Stimulated activated naive CD8-positive, alpha-beta T cell treated with anti-CD3 and anti-CD28 coated beads, Interleukin-15, Interleukin-2, amounts not matched to agents 100 U/mL and 50 U/mL, for 24 hours (primary cell): ENCODE data around the gene FKBP9.
"Not testable (repeated sequence)": the region's sequence is repeated elsewhere in the genome, so short reads cannot be mapped to it uniquely, and the experiment has no call there.

Experiments used
- ATAC-seq: fragments of 150-1000 bp; cut with Tn5 transposase; one replicate; pipeline ENCODE4 v1.10.0; 2021
- DNase-seq: peaks from one replicate; pipeline ENCODE4 v3.0.0; 2021

Gene FKBP9

DNA sequence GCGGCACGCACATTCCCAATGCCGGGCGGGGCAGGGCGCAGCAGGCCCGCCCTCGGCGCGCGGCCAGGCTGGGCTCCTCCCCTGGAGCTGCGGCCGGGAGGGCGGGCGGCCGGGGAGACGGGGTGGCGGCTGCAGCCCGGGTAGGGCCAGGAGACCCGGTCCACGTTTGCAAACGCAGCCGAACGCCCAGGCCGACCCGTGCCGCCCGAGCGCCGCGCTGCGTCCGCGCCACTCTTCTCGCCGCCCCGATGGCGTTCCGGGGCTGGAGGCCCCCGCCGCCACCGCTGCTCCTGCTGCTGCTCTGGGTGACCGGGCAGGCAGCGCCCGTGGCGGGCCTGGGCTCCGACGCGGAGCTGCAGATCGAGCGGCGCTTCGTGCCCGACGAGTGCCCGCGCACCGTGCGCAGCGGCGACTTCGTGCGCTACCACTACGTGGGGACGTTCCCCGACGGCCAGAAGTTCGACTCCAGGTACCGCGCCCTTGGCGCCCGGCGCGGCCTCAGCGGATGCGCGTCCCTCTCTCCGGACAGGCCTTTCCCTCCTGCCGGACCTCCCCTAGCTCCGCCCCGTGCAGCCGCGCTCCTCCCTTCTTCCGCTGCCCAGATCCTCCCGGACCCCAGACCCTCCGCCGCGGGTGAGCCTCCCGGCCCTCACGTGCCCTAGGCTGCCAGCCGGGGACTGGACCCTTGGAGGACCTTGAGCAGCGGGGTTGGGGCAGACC, at the start of gene FKBP9:
Gene FKBP9 (plus strand): TSS at position 115 of the 720 bp plus-strand sequence. CDS start 134 bp downstream, at position 249.
- DNase-seq, result peak; percentile 21
- peak; percentile 74 for ATAC-seq

- ATAC-seq (no peak), DNase-seq (no peak)
Observed at GRCh38 chr7:32910195-32910594, 47.0 kb upstream of the FKBP9 start.

DNA sequence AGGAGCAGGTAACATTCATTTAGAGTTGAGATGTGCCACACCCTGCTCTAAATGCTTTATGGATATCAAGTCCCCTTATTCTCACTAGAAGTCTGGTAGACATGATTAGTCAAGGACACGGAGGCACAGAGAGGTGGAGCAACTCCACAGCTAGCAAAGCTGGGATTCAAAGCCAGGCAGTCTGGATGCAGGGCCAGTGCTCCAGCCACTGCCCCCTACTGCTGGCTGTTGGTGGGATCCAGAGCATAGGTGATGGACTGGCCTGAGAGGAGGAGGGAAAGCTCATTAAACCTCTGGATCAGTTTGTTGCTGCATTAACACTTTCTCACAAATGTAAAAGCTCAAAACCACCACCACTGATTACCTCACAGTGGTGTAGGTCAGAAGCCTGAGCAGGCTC, 43.1 kb upstream of the FKBP9 start:
- ATAC-seq, result no peak
- no peak for DNase-seq

- ATAC-seq (peak; percentile 86), DNase-seq (no peak)
Observed at GRCh38 chr7:32915041-32915536, 42.2 kb upstream of the FKBP9 start.

DNA sequence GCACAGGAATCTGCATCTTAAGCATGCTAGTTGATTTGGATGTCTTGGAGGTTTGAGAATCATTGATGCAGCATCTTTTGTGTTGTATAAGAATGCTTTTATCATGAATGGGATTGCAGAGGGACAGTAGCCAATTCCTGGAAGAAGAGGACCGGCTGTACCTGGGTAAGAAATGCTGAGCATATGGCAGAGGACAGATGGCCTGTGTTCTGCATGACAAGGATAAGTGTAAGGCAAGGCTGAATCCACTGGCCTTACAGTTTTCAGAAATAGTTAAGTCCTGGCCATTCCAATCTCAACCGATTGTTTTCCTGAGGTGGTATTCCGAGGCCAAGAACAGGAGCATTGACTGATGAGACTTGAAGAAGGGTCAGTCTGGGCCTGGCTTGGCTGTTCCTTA, 41.2 kb upstream of the FKBP9 start:
- ATAC-seq, result no peak
- no peak for DNase-seq

GRCh38 chr7:32916994-32917393, 40.2 kb upstream of the FKBP9 start:
- not testable (repeated sequence) for ATAC-seq, DNase-seq

- no peak for ATAC-seq
- no peak for DNase-seq
Observed at GRCh38 chr7:32921896-32922295, 35.3 kb upstream of the FKBP9 start.

- DNase-seq (no peak), ATAC-seq (no peak)
Observed at GRCh38 chr7:32928785-32929298, 28.4 kb upstream of the FKBP9 start.

DNA sequence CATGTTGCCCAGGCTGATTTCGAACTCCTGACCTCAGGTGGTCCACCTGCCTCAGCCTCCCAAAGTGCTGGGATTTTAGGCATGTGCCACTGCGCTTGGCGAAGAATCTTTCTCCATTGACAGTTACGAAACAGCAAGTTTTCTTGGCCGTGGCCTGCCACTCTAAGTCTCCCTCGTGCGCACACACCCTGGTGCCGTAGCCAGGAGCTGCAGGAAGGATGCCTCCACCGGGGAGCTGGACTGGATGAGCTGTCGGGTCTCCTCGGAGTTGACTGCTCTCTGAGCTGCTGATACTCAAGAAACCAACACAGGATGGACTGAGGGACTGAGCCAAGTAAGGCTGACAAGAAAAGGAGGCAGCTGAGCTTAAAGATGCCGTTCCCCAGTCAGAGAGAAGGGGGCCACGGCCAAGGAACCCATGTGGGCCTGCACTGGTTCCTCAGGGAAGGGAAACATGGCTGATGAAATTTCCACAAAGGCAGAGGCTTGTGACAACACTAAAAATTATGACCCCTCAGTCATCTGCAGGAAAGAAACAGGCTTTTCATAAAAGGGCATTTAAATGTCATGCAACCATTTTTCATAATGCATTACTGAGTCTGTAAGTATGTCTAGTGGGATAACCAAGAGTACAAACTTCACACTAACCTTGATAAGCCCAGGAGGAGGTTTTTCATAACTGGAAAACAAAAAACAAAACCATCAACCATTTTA, 27.7 kb upstream of the FKBP9 start:
- no peak for DNase-seq
- no peak for ATAC-seq

- DNase-seq, result no peak
- ATAC-seq, result no peak
Observed at GRCh38 chr7:32930378-32930777, 26.9 kb upstream of the FKBP9 start.

DNA sequence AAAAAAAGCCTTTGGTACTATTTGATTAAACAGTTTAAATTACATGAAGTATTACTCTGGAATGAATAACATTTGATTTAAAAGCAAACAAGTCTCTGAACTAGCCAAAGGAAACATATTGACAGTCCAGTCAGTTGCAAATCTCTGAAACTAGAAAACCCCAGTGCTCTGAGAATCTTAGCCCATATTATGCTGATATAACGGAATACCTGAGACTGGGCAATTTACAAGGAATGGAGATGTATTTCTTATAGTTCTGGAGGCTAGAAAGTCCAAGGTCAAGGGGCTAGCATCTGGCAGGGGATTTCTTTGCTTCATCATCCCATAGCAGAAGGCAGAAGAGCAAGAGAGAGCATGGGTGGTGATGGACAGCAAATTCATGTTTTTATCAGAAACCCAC, 21.7 kb upstream of the FKBP9 start:
- ATAC-seq (no peak), DNase-seq (no peak)

DNA sequence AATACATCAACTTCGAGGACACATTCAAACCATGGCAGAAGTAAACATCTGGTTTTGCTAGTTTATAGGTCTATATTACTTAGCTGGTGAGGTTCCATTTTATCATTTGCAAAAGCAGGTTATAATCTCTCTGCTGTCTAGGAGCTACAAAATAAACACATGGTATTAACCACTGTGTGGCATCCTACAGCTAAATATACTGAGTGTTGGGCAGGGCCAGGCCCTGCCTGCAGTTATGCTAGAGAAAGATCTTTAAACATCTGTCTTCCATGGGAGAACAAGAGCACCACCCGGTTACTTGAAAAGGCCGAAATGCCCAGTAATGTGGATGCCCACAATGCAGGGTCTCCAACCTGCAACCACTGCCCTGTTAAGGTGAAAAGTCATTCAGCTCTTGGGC, 20.6 kb upstream of the FKBP9 start:
- DNase-seq, result no peak
- ATAC-seq, result no peak

- DNase-seq, result no peak
- ATAC-seq, result no peak
Observed at GRCh38 chr7:32937344-32938174, 19.7 kb upstream of the FKBP9 start.

DNA sequence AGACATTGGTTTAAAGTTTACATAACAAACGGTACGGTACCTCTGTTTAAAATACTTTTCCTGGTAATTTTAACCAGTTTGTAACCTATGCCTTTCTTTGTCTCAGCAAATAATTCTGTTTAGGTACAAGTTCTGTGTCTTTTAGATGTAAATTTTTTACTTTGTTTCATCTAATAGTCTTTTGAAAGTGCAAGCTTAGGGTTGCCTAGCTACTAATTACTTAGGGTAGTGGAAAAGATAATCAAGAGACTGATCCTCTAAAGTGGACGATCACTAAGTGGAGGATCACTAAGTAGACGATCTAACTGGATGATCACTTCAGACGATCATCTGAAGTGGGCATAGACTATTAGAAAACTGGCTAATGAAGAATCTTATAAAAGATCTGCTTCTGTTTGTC, 16.1 kb upstream of the FKBP9 start:
- ATAC-seq, result no peak
- no peak for DNase-seq

DNA sequence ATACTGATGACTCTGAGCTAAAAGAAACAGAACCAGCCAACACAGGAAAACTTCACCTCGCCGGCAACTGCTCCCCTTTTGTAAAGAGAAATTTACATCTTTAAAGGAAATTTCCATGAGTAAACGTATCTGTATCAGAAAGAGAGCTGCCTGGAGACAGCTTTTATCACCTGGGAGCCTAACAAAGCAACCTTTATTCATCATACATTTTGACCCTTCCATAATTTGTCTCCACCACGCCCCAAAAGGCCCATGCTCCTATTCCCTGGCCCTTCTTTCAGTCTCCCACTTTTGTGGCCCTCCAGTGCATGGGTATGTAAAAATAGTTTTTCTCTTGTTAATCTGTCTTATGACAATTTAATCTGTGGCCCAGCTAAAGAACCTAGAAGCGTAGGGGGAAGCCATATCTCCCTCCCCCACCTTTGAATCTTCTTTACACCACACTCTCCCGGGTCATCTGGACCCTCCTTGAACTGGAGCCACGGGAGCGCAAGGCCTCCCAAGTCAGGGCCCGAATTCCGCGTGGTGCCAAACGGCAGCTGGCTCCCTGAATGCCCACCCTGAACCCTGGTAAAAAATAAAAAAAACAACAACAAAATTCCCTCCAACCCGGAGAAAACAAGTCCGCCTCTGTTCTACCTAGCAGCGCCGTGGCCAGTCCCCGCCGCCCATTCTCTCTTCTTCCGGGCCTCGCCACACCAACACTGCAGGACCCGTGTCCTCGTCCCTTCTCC, 15.4 kb upstream of the FKBP9 start:
- DNase-seq, result no peak
- no peak for ATAC-seq

GRCh38 chr7:32942415-32943251, 14.6 kb upstream of the FKBP9 start:
- DNase-seq, result peak; percentile 82
- peak; percentile 96 for ATAC-seq

DNA sequence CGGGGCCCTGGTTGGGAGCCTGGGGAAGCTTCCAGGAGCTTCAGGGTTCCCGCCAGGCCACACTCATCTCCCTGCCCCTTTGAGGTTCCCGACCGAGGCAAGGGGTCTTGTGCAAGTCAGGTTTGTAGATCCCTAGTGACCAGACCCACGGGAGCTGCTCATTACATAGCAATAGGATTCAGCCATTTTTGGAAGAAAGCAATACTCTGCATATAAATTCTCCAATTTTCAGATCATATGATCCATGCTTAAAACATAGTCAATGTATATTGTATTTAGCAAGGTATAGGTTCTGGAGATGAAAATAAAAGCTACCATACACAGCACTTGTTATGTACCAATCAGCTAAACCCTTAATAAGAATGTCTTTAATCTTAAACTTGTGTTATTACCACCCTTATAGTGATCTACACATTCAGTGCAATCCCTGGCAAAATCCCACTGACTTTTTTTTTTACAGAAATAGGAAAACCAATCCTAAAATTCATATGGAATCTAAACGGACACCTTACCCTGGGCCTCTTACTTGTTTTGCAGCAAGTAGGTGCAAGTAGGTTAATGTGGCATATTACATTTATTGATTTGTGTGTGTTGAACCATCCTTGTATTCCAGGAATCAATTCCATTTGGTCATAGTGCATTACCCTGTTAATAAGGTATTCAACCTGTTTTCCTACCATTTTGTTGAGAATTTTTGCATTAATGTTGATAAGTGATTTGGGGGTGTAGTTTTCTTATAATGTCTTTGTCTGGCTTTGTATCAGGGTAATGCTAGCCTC, 13.8 kb upstream of the FKBP9 start:
- ATAC-seq (no peak), DNase-seq (no peak)

- DNase-seq, result no peak
Observed at GRCh38 chr7:32947420-32947983, 9.7 kb upstream of the FKBP9 start.

DNA sequence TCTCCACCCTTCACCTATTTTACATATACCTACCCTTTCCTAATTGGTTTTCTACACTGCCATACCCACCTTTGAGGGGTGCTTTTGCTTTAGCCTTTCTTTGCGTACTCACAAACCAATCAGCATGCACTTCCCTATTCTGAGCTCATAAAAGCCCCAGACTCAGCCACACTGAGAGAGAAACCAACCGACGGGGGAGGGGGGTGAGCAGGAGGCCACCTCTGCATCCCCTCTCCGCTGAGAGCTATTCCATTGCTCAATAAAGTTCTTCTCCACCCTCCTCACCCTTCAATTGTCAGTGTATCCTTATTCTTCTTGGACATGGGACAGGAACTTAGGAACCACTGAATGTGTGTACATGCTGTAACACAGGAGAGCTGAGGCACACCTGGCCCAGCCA, 9.0 kb upstream of the FKBP9 start:
- no peak for DNase-seq
- no peak for ATAC-seq

More at GRCh38 chr7:32947420-32947983, 9.7 kb upstream of the FKBP9 start:
- no peak for ATAC-seq

DNA sequence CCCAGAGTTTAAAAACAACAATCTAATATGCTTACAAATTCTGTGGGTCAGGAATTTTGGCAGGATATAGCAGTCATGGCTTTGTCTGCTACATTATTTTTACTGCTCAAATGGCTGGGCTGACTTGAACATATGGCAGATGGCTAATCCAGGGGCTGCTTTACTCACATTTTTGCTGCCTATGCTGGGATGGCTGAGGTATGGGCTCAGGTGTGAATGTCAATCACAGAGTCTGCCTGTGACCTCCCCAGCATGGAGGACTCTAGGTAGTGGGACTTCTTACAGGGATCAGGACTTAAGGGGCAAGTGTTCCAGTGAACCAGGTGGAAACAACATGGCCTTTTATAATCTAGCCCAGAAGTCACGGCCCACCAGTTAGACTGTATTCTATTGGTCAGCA, 4.4 kb upstream of the FKBP9 start:
- no peak for DNase-seq
- ATAC-seq, result no peak
